GM12878 (cell line): ENCODE data around the gene CBY3. TPM values are rescaled to one million over a fixed set of nuclear protein-coding genes. Genes with fewer than 3 reads are reported as not detected.
A peak's percentile ranks its signal among the peaks of the same experiment; 100 is the strongest.

Experiments used
- BACH1 ChIP-seq: fragments of 450-650 bp; IDR thresholded peaks from 2 replicates; pipeline ENCODE4 v1.6.1; 2017; ENCODE audit warnings: mild to moderate bottlenecking, borderline replicate concordance
- CEBPB ChIP-seq, 2 experiments: fragments of 150-350 bp in 1 of 2; IDR thresholded peaks; 2 replicates each; pipeline ENCODE4 v1.6.1; 2012 to 2014; ENCODE audit warnings: low read depth in 2 of 2, low read length in 2 of 2, borderline replicate concordance in 1 of 2, inconsistent platforms in 1 of 2
- DPF2 ChIP-seq: fragments of 450-650 bp; IDR thresholded peaks from 2 replicates; pipeline ENCODE4 v1.6.1; 2017; ENCODE audit warnings: mild to moderate bottlenecking
- HDAC6 ChIP-seq: fragments of 200-600 bp; sonication (generic); IDR thresholded peaks from one replicate; pipeline ENCODE4 v1.8.0; 2017; ENCODE audit warnings: antibody characterized with exemption; ENCODE audit not compliant: unreplicated experiment
- JUNB ChIP-seq: IDR thresholded peaks from 2 replicates; pipeline ENCODE4 v1.6.1; 2016; ENCODE audit warnings: antibody characterized with exemption, mild to moderate bottlenecking
- MAX ChIP-seq: IDR thresholded peaks from 2 replicates; pipeline ENCODE4 v1.6.1; 2012; ENCODE audit warnings: low read depth, low read length, improper control_type of control experiment
- MEF2B ChIP-seq: fragments of 450-650 bp; IDR thresholded peaks from 2 replicates; pipeline ENCODE4 v1.6.1; 2018; ENCODE audit warnings: mild to moderate bottlenecking, moderate library complexity; ENCODE audit not compliant: partially characterized antibody, poor library complexity, severe bottlenecking
- MLLT1 ChIP-seq: fragments of 450-650 bp; IDR thresholded peaks from 2 replicates; pipeline ENCODE4 v1.6.1; 2016; ENCODE audit warnings: mild to moderate bottlenecking
- NBN ChIP-seq: fragments of 450-650 bp; IDR thresholded peaks from 2 replicates; pipeline ENCODE4 v1.6.1; 2016
- NKRF ChIP-seq: fragments of 450-650 bp; conservative IDR thresholded peaks from 2 replicates; pipeline ENCODE4 v1.6.1; 2017; ENCODE audit warnings: mild to moderate bottlenecking, moderate library complexity
- NR2F1 ChIP-seq: fragments of 450-650 bp; conservative IDR thresholded peaks from 2 replicates; pipeline ENCODE4 v1.6.1; 2017; ENCODE audit warnings: mild to moderate bottlenecking
- NRF1 ChIP-seq: conservative IDR thresholded peaks from 2 replicates; pipeline ENCODE4 v1.6.1; 2011; ENCODE audit warnings: mild to moderate bottlenecking, low read depth, low read length, improper control_type of control experiment
- PML ChIP-seq: IDR thresholded peaks from 2 replicates; pipeline ENCODE4 v1.6.1; 2012; ENCODE audit warnings: low read length, inconsistent platforms
- RELA ChIP-seq: fragments of 450-650 bp; IDR thresholded peaks from 2 replicates; pipeline ENCODE4 v1.8.0; 2014; ENCODE audit warnings: borderline replicate concordance; ENCODE audit not compliant: partially characterized antibody
- RELB ChIP-seq: fragments of 450-650 bp; IDR thresholded peaks from 2 replicates; pipeline ENCODE4 v1.6.1; 2017; ENCODE audit warnings: low read depth, mild to moderate bottlenecking, moderate library complexity
- RUNX3 ChIP-seq: IDR thresholded peaks from 2 replicates; pipeline ENCODE4 v1.6.1; 2012; ENCODE audit warnings: low read length, inconsistent platforms
- SIN3A ChIP-seq: IDR thresholded peaks from 2 replicates; pipeline ENCODE4 v1.6.1; 2012; ENCODE audit warnings: low read depth, low read length, improper control_type of control experiment
- SUZ12 ChIP-seq: fragments of 200-600 bp; sonication (generic); IDR thresholded peaks from one replicate; pipeline ENCODE4 v1.6.1; 2018; ENCODE audit warnings: antibody characterized with exemption, mild to moderate bottlenecking; ENCODE audit not compliant: unreplicated experiment
- TCF12 ChIP-seq: IDR thresholded peaks from 2 replicates; pipeline ENCODE4 v1.6.1; 2011; ENCODE audit warnings: low read depth, mild to moderate bottlenecking, low read length
- ZBED1 ChIP-seq: IDR thresholded peaks from 2 replicates; pipeline ENCODE4 v1.6.1; 2016; ENCODE audit warnings: borderline replicate concordance
- ZNF592 ChIP-seq: fragments of 450-650 bp; IDR thresholded peaks from 2 replicates; pipeline ENCODE4 v1.6.1; 2017; ENCODE audit warnings: mild to moderate bottlenecking, moderate library complexity
- polyA plus RNA-seq, 11 experiments: library from polyadenylated mRNA; depleted of rRNA in 4 of 11; unstranded in 6 of 11; stranded (reverse) in 5 of 11; fragments of >200 nt; fragmentation: Nextera tagmentation in 4 of 11; fragmentation: Illumina TruSeq in 1 of 11; extraction: Ambion mirVana in 4 of 11; extraction: Trizol in 1 of 11; gene quantifications; 1 replicate in 1 of 11; 2 replicates in 10 of 11; pipeline versions ENCODE4 v1.2.1 to v1.2.3, GENCODE V29; 2011 to 2016; ENCODE audit warnings: inconsistent platforms in 2 of 11, missing spikeins in 2 of 11, low read depth in 1 of 11
- total RNA-seq, 4 experiments: library from RNA; depleted of rRNA in 3 of 4; stranded (reverse); fragments of >200 nt in 3 of 4; fragmentation: Illumina TruSeq in 1 of 4; extraction: Trizol in 1 of 4; gene quantifications; 2 replicates each; pipeline versions ENCODE4 v1.2.1 to v1.2.3, GENCODE V29; 2013 to 2021

Gene CBY3
- total and polyA plus RNA-seq, 10 of the 15 experiments (the other 5 are each of a cell fraction or from before 2014, with no cell fraction given), result 0.10 to 1.2 (median 0.47) TPM; not detected in 5

GRCh38 chr5:179678223-179679013, 2.4 kb downstream of the CBY3 start (continued):
- TF ChIP-seq MLLT1 (peak; percentile 9; the same call in 1 of the 2 replicates), PML (peak; percentile 88), SIN3A (peak; percentile 25; the same call in 1 of the 2 replicates), RELB (no peak), NBN (0 out of 2 replicates have a peak, but pooled peaks have one; percentile 26), RELA (no peak), ZBED1 (no peak), ZNF592 (no peak), DPF2 (peak; percentile 68; the same call in 1 of the 2 replicates), NRF1 (peak; percentile 99), CEBPB (IDR thresholded peaks at IDR 0.05; ENCODE audit: borderline replicate concordance in 1 of 2, low read depth in 2 of 2, low read length in 2 of 2) (peak in 1 of 2 experiments; percentile 89; a peak in 2 of 4 replicates), NKRF (peak; percentile 35; the same call in 1 of the 2 replicates), SUZ12 (no peak), HDAC6 (peak; percentile 44), NR2F1 (0 out of 2 replicates have a peak, but pooled peaks have one; percentile 8), MEF2B (no peak), MAX (peak; percentile 84), JUNB (no peak), BACH1 (no peak; the same call in none of the 2 replicates), RUNX3 (peak; percentile 49; the same call in 1 of the 2 replicates), TCF12 (peak; percentile 22; the same call in 1 of the 2 replicates)
